ENCODE data around the gene EFNA3. TPM values are rescaled to one million over a fixed set of nuclear protein-coding genes. Genes with fewer than 3 reads are reported as not detected.
A peak's percentile ranks its signal among the peaks of the same experiment; 100 is the strongest.

EFNA3 gene
- total RNA-seq, 1 experiment from 2014 or later = 2.3 TPM

GRCh38 chr1:155070721-155071569 lies 7.7 kb upstream of the EFNA3 start:
- H3K9me3 ChIP-seq (ENCODE audit: control insufficient read depth, insufficient read depth, low read depth, low read length) = no peaks in the 10 kb centered on the region
- CTCF ChIA-PET = interaction anchor here (0.6 kb wide), 1 partner anchor 652 kb away, joined by 5 read pairs; no protein-coding TSS in a partner anchor
- intact Hi-C loops (cut with micrococcal nuclease; ENCODE audit: unreplicated experiment) = no loop called here

More at GRCh38 chr1:155070721-155071569, 7.7 kb upstream of the EFNA3 start:
- no TSS peak for BruUV-seq (replicated peaks)
- ATAC-seq (peak; percentile 84), DNase-seq (ENCODE audit: low read depth, low spot score) (no peak)
- H3K36me3 ChIP-seq (ENCODE audit: control insufficient read depth, insufficient read depth, low read length) = no peaks in the 10 kb centered on the region
- no peaks in the 10 kb centered on the region for H3K27me3 ChIP-seq (ENCODE audit: control insufficient read depth, insufficient read depth, low read length)
- in situ Hi-C loops (cut with HindIII; ENCODE audit: low pct_unique_long_range_greater_than_20kb, low sequenced_read_pairs) = no loop called here
- no peak for TF ChIP-seq SIN3A (IDR thresholded peaks at IDR 0.05; ENCODE audit: borderline replicate concordance, insufficient read depth, low read depth, low read length)
- no peak; the same call in 1 of the 2 replicates for TF ChIP-seq POLR2AphosphoS5 (IDR thresholded peaks at IDR 0.05; ENCODE audit: low read depth, low read length)
- no peak for TF ChIP-seq REST (IDR thresholded peaks at IDR 0.05; ENCODE audit: insufficient read depth in 1 of 2, low read depth in 2 of 2, low read length in 1 of 2)
- TF ChIP-seq CTCF (IDR thresholded peaks at IDR 0.05) = no peak
- no peak for TF ChIP-seq TCF7L2 (IDR thresholded peaks at IDR 0.05; ENCODE audit: low read depth, low read length)
- H3K4me3 ChIP-seq (ENCODE audit: low read depth in 2 of 2, low read length in 2 of 2) = peak overlapping the region; percentile 26 to 48
- POLR2A ChIA-PET = no interaction called here
- H3K27ac ChIP-seq (ENCODE audit: low read length) = peak overlapping the region; percentile 41; the same call in 1 of the 2 replicates
- H3K4me1 ChIP-seq (ENCODE audit: control insufficient read depth, insufficient read depth, low read length) = peaks cover 14% of the 10 kb centered on the region

Data from Panc1 (cell line).